Astrocyte of the spinal cord (primary cell): ENCODE data around the gene OSMR.

ENCODE experiments used
- DNase-seq: peaks from one replicate; pipeline ENCODE4 v3.0.0; 2011; ENCODE audit warnings: low read depth, low spot score
- H3K4me3 ChIP-seq: 2 replicates; pipeline ENCODE4 v1.5.1; 2011; ENCODE audit warnings: low read depth, mild to moderate bottlenecking, low read length, moderate library complexity
- in situ Hi-C: cut with HindIII; loops from 2 replicates; pipeline ENCODE4 v1.10.0; 2017; ENCODE audit warnings: low sequenced_read_pairs
- TF ChIP-seq, protein P1 (sequence below): IDR thresholded peaks from 2 replicates; pipeline ENCODE4 v1.5.1; 2012; ENCODE audit warnings: low read depth, mild to moderate bottlenecking, low read length, inconsistent platforms

OSMR gene

DNA sequence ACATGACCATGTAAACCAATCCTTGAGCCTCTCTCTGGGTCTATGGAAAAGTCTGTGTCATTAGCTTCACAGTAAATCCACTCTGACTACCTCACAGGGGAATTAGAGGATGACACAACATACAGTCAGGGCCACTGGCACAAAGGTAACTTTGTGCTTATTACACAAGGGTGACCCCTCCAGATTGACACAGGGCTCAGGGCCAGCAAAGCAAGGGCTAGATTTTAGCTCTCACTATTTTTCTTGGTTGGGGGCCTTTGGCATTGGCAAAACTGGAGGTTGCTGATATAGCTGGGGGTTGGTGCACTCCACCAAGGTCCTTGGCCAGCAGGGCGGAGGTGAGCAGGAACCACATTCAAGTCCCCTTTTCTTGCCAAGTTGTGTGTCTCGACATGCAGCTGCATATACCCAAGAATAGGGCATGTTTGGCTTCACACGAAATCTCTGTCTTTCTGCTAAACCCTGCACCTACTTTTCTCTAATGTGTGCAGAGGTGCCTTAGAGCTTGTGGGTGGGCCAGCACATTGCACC is 15.2 kb upstream of the OSMR start:
- TF ChIP-seq, protein P1, sequence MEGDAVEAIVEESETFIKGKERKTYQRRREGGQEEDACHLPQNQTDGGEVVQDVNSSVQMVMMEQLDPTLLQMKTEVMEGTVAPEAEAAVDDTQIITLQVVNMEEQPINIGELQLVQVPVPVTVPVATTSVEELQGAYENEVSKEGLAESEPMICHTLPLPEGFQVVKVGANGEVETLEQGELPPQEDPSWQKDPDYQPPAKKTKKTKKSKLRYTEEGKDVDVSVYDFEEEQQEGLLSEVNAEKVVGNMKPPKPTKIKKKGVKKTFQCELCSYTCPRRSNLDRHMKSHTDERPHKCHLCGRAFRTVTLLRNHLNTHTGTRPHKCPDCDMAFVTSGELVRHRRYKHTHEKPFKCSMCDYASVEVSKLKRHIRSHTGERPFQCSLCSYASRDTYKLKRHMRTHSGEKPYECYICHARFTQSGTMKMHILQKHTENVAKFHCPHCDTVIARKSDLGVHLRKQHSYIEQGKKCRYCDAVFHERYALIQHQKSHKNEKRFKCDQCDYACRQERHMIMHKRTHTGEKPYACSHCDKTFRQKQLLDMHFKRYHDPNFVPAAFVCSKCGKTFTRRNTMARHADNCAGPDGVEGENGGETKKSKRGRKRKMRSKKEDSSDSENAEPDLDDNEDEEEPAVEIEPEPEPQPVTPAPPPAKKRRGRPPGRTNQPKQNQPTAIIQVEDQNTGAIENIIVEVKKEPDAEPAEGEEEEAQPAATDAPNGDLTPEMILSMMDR, result no peak
- in situ Hi-C loops, result no loop called here
- no peak for DNase-seq
- no peak overlapping the region for H3K4me3 ChIP-seq

DNA sequence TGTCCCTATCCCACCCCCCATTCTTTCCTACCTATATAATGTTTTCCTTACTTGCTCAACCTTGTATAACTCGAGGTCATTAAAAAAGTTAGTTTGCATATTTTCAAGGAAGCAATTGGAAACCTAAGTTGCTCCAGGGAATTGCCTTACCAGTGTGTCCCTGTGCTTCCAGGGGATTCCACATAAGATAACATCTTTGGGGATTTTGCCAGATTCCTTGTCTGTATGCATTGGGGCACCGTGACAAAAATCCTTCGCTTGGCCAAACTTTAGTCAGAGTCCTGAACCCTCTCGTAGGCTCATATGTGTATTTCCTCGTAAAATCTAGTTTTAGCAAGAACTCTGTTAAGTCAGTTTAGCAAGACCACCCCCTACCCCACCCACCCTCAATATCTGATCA is 14.7 kb upstream of the OSMR start:
- H3K4me3 ChIP-seq, result no peak overlapping the region
- TF ChIP-seq, protein P1, result no peak
- in situ Hi-C loops, result no loop called here
- no peak for DNase-seq

DNA sequence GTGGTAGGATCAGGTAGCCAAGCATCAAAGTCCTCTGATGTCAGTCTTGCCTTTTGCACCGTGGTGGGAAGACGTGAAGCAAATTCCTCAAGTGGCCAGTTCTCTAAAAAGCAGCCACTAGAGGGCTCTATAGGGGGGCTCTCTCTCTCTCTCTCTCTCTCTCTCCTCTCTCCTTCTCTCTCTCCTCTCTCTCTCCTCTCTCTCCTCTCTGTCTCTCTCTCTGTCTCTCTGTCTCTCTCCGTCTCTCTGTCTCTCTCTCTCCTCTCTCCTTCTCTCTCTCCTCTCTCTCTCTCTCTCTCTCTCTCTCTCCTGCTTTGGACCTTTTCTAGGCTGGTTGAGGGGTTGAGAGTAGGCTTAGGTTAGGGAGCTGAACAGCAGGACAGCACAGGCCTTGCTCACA is 13.9 kb upstream of the OSMR start:
- DNase-seq, result peak; percentile 59
- in situ Hi-C loops, result no loop called here
- TF ChIP-seq, protein P1, result peak; percentile 69
- no peak overlapping the region for H3K4me3 ChIP-seq

DNA sequence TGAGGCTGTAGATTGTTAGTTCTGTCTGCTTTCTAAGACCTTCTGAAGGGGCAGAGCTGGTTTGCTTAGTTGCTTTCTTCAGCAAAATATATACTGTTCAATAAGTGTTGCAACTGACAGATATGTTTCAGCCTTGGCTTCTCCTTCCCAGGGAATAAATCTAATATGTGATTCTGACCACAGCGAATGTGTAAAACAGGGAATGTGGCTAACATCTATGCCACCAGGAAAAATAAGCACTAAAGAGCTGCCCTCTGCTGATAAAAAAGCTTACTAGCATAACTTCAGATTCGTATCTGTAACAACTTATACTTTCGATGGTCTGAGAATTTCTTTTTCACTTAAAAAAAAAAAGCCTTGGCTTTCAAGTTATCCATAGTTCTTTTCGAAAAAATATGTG is 13.0 kb upstream of the OSMR start:
- TF ChIP-seq, protein P1, result no peak
- no peak for DNase-seq
- in situ Hi-C loops, result no loop called here
- no peak overlapping the region for H3K4me3 ChIP-seq

DNA sequence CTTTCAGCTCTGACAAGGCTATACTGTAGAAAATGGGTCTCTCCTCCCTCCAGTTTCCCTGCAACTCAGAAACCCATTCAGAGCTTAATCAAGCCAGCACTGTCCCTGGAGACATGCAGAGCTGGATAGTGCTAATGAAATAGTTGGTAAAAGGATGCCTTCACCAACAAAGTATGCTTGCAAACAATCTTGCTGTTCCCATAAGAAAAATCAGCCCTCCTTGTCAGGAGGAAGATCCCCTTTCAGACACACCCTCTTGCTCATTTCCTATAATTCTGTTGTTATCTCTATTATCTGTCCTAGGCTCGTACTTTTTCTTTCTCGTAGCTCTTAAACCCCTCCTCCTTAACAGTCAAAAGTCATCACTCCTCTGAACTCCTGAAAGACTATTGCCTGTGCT is 9.9 kb upstream of the OSMR start:
- in situ Hi-C loops, result no loop called here
- DNase-seq, result no peak
- no peak overlapping the region for H3K4me3 ChIP-seq
- TF ChIP-seq, protein P1, result no peak

DNA sequence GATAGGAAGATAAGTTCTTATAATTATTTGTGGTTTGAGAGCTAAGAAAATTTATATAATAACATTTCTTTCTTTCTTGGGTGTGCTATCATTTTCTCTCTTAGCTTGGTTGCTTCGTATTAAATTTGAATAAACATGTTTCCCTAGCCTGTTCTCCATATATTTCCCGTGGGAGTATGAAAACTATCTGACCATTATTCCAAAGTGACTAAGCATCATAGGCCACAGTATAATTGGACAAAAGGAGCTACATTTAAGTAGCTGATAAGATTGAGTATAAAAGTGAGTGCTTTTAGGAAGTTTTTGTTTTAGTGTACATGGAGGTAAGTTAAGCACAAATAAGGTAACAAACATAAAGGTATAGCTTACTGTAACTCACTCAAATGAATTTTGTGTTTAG is 8.4 kb upstream of the OSMR start:
- TF ChIP-seq, protein P1, result no peak
- in situ Hi-C loops, result no loop called here
- no peak for DNase-seq

DNA sequence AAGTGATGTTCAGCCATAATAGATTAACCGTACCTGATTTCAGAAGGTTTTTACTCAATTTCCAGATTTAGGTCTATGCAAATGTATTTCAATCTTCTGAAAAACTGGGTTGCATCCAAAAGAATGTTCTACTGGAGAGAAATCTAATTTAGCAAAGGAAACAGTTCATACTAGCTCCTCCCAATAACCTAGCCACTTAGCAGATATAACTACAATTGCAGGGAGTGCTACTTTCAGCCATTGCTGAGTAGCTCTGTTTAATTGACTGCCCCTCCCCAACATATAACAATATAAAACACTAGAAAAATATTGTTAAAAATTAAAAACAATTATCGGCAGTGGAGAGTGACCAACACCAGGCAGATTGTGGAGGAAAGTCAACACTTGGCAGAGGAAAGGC is 7.9 kb upstream of the OSMR start:
- no peak for DNase-seq
- no peak overlapping the region for H3K4me3 ChIP-seq
- in situ Hi-C loops, result no loop called here
- TF ChIP-seq, protein P1, result no peak

More for the DNA sequence above, 8.4 kb upstream of the OSMR start:
- no peak overlapping the region for H3K4me3 ChIP-seq
